BJ (cell line): ENCODE measurements around the gene BTBD7. TPM values are rescaled to one million over a fixed set of nuclear protein-coding genes. Genes with fewer than 3 reads are reported as not detected.

Source experiments
- CTCF ChIA-PET: fragments of 350-600 bp; formaldehyde crosslinking; extraction: SDS; loops from one replicate; lab custom pipeline; 2021; ENCODE audit warnings: antibody characterized with exemption, inconsistent platforms; lab: Yijun Ruan, JAX
- POLR2A ChIA-PET: fragments of 300-600 bp; sonication (Branson Sonifier 250); formaldehyde crosslinking; extraction: SDS; loops from one replicate; lab custom pipeline; 2021; ENCODE audit warnings: antibody characterized with exemption; lab: Charles Lee
- DNase-seq: peaks from one replicate; pipeline ENCODE4 v3.0.0-alpha.2; 2011; ENCODE audit warnings: low read depth
- H3K27me3 ChIP-seq: 2 replicates; pipeline ENCODE4 v1.6.0; 2011; ENCODE audit warnings: low read length; ENCODE audit not compliant: control insufficient read depth, insufficient read depth
- H3K36me3 ChIP-seq: 2 replicates; pipeline ENCODE4 v1.5.1; 2011; ENCODE audit warnings: low read length; ENCODE audit not compliant: control insufficient read depth, insufficient read depth
- H3K4me3 ChIP-seq: 2 replicates; pipeline ENCODE4 v1.5.1; 2011; ENCODE audit warnings: low read depth, mild to moderate bottlenecking, control low read depth, low read length
- polyA plus RNA-seq: library from polyadenylated mRNA; depleted of rRNA; stranded (reverse); fragments of >200 nt; gene quantifications from 2 replicates; pipeline ENCODE4 v1.2.3, GENCODE V29; 2011
- TF ChIP-seq, protein P1 (sequence below): IDR thresholded peaks from 2 replicates; pipeline ENCODE4 v1.5.1; 2011; ENCODE audit warnings: low read depth, mild to moderate bottlenecking, control low read depth, inconsistent platforms, low read length, moderate library complexity; ENCODE audit not compliant: insufficient read depth

The BTBD7 gene
- polyA plus RNA-seq, 1 experiment = 17.7 TPM

GRCh38 chr14:93206793-93207467, 125.9 kb downstream of the BTBD7 start, which contains the start of the genes GON7 and UBR7:
Gene GON7, minus strand, starts transcription at chr14:93207065. Its CDS starts 28 bp downstream, at chr14:93207037.
Gene UBR7, plus strand, starts transcription at chr14:93207256. Its CDS starts 36 bp downstream, at chr14:93207292.
- Histone ChIP-seq H3K27me3 (no peaks in the 10 kb centered on the region), H3K4me3 (peak within 1 kb of the TSS; percentile 96), H3K36me3 (no peaks in the 10 kb centered on the region)
- ChIA-PET POLR2A (no interaction called here), CTCF (interaction anchor here (0.8 to 1.9 kb wide), 21 partner anchors 10 to 830 kb away, joined by 3 to 10 read pairs (median 3); partner anchors contain the start of genes LYSET and MOAP1)
- TF ChIP-seq, protein P1, sequence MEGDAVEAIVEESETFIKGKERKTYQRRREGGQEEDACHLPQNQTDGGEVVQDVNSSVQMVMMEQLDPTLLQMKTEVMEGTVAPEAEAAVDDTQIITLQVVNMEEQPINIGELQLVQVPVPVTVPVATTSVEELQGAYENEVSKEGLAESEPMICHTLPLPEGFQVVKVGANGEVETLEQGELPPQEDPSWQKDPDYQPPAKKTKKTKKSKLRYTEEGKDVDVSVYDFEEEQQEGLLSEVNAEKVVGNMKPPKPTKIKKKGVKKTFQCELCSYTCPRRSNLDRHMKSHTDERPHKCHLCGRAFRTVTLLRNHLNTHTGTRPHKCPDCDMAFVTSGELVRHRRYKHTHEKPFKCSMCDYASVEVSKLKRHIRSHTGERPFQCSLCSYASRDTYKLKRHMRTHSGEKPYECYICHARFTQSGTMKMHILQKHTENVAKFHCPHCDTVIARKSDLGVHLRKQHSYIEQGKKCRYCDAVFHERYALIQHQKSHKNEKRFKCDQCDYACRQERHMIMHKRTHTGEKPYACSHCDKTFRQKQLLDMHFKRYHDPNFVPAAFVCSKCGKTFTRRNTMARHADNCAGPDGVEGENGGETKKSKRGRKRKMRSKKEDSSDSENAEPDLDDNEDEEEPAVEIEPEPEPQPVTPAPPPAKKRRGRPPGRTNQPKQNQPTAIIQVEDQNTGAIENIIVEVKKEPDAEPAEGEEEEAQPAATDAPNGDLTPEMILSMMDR = peak; percentile 40
- DNase-seq = peak; percentile 86

- CTCF ChIA-PET = no interaction called here
- TF ChIP-seq, protein P1 = no peak
- H3K4me3 ChIP-seq = no peak overlapping the region
- POLR2A ChIA-PET = no interaction called here
- no peaks in the 10 kb centered on the region for H3K36me3 ChIP-seq
- no peak for DNase-seq
- H3K27me3 ChIP-seq = no peaks in the 10 kb centered on the region
Observed at GRCh38 chr14:93201155-93201704, 131.6 kb downstream of the BTBD7 start.

DNA sequence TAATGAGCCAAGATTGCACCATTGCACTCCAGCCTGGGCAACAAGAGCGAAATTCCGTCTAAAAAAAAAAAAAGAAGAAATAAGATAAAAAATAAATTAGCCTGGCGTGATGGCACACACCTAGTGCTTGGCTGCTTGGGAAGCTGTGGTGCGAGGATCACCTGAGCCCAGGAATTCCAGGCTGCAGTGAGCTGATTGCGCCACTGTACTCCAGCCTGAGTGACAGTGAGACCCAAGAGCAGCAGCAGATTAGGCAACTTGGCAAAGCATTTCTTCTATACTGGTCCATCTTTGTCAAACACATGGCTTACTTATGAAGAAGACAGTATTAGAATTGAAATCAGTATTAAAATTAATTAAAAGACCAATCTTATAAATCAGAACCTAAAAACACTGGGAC, 132.3 kb downstream of the BTBD7 start:
- no peak for DNase-seq
- ChIA-PET POLR2A (no interaction called here), CTCF (no interaction called here)
- Histone ChIP-seq H3K4me3 (no peak overlapping the region), H3K27me3 (no peaks in the 10 kb centered on the region), H3K36me3 (no peaks in the 10 kb centered on the region)
- TF ChIP-seq, protein P1 = no peak

DNA sequence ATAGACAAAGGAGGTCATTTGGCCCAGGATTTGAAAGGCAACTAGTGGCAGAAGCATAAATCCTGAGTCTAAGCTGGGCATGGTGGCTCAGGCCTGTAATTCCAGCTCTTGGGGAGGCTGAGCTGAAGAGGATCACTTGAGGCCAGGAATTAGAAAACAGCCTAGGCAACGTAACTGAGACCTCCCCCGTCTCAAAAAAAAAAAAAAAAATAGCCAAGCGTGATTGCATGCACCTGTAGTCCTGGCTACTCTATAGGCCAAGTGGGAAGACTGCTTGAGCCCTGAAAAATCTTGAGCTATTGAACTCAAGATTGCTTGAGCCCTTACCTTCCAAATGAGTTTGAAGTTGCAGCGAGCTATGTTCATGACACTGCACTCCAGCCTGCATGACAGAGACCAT, 133.8 kb downstream of the BTBD7 start:
- no peaks in the 10 kb centered on the region for H3K36me3 ChIP-seq
- TF ChIP-seq, protein P1 = no peak
- no peaks in the 10 kb centered on the region for H3K27me3 ChIP-seq
- ChIA-PET CTCF (interaction anchor here (1.0 kb wide), 1 partner anchor 9 kb away, joined by 3 read pairs; no protein-coding TSS in a partner anchor), POLR2A (interaction anchor here (0.5 kb wide), 1 partner anchor 26 kb away, joined by 8 read pairs; no protein-coding TSS in a partner anchor)
- no peak overlapping the region for H3K4me3 ChIP-seq
- DNase-seq = no peak

DNA sequence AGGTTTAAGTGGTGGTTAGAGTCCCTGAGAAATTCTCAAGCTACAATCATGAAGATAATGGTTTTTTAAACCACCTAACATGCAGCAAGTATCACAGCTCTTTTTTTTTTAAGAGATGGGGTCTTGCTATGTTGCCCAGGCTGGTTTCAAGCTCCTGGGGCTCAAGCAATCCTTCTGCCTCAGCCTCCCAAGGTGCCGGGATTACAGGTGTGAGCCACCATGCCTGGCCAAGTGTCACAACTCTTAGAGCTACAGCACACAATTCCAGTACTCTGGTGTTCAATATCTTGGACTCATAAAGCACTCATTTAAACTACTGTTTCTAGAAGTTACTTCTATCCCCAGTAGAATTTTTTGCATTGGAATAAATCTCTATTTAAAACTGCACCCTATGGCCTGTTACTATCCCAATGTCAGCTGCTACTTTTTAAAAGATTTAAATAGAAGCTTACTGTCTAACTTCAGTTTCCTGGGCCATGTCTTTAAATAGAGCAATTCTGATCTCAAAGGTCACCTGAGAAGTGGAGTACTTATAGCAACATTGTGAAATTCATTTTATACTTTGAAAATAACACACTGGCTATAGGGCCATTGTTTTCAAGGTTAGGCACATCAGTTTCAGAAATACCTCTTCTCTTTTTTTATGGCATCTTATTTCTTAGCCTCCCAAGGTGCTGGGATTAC, 137.4 kb downstream of the BTBD7 start:
- DNase-seq = no peak
- H3K36me3 ChIP-seq = no peaks in the 10 kb centered on the region
- no peaks in the 10 kb centered on the region for H3K27me3 ChIP-seq
- ChIA-PET POLR2A (no interaction called here), CTCF (interaction anchor here (0.6 to 1.6 kb wide), 3 partner anchors 11 to 143 kb away, joined by 4 to 5 read pairs (median 4); partner anchors contain the start of genes LYSET and MOAP1)
- TF ChIP-seq, protein P1 = no peak
- H3K4me3 ChIP-seq = no peak overlapping the region
